H9 (cell line): ENCODE data around the gene DGCR8. TPM values are rescaled to one million over a fixed set of nuclear protein-coding genes. Genes with fewer than 3 reads are reported as not detected.

Experiments
- DNase-seq: peaks from one replicate; pipeline ENCODE4 v3.0.0-alpha.2; 2017
- H2AFZ ChIP-seq: one replicate; pipeline ENCODE4 v1.6.1; 2013; ENCODE audit warnings: mild to moderate bottlenecking, low read length, control low read depth, moderate library complexity
- H2AK5ac ChIP-seq: 2 replicates; pipeline ENCODE4 v1.6.1; 2013; ENCODE audit warnings: low read length, control low read depth, mixed read lengths; ENCODE audit not compliant: insufficient read length
- H2BK120ac ChIP-seq: one replicate; pipeline ENCODE4 v1.6.1; 2013; ENCODE audit warnings: low read depth, mild to moderate bottlenecking, low read length, control low read depth, inconsistent platforms; ENCODE audit not compliant: poor library complexity, severe bottlenecking
- H2BK12ac ChIP-seq: 2 replicates; pipeline ENCODE4 v1.6.1; 2013; ENCODE audit warnings: low read length, control low read depth, mixed read lengths, low read depth; ENCODE audit not compliant: insufficient read length
- H2BK15ac ChIP-seq: 2 replicates; pipeline ENCODE4 v1.6.1; 2013; ENCODE audit warnings: low read depth, low read length, control low read depth
- H2BK20ac ChIP-seq: one replicate; pipeline ENCODE4 v1.6.1; 2013; ENCODE audit warnings: low read depth, mild to moderate bottlenecking, low read length, control low read depth, inconsistent platforms; ENCODE audit not compliant: poor library complexity, severe bottlenecking
- H2BK5ac ChIP-seq: 2 replicates; pipeline ENCODE4 v1.6.1; 2013; ENCODE audit warnings: low read length, control low read depth, mixed read lengths; ENCODE audit not compliant: insufficient read length
- H3K14ac ChIP-seq: 2 replicates; pipeline ENCODE4 v1.6.1; 2013; ENCODE audit warnings: low read length, control low read depth; ENCODE audit not compliant: insufficient read depth
- H3K18ac ChIP-seq: 2 replicates; pipeline ENCODE4 v1.6.1; 2013; ENCODE audit warnings: low read depth, mild to moderate bottlenecking, mixed read lengths, low read length, control low read depth; ENCODE audit not compliant: insufficient read length
- H3K23ac ChIP-seq: 2 replicates; pipeline ENCODE4 v1.6.1; 2013; ENCODE audit warnings: low read length, control low read depth, mixed read lengths, low read depth; ENCODE audit not compliant: insufficient read length
- H3K23me2 ChIP-seq: 2 replicates; pipeline ENCODE4 v1.6.1; 2013; ENCODE audit warnings: low read depth, mild to moderate bottlenecking, mixed read lengths, low read length, control low read depth; ENCODE audit not compliant: insufficient read length, poor library complexity, severe bottlenecking
- H3K27ac ChIP-seq: 2 replicates; pipeline ENCODE4 v1.5.1; 2013; ENCODE audit warnings: low read length, control low read depth, mixed read lengths, low read depth; ENCODE audit not compliant: insufficient read length
- H3K27me3 ChIP-seq: 2 replicates; pipeline ENCODE4 v1.6.1; 2013; ENCODE audit warnings: low read length, control low read depth, inconsistent platforms; ENCODE audit not compliant: insufficient read depth
- H3K4ac ChIP-seq: 2 replicates; pipeline ENCODE4 v1.6.1; 2013; ENCODE audit warnings: low read depth, mild to moderate bottlenecking, control low read depth, inconsistent platforms, low read length, moderate library complexity
- H3K4me1 ChIP-seq: 2 replicates; pipeline ENCODE4 v1.6.1; 2013; ENCODE audit warnings: low read length, control low read depth, inconsistent platforms; ENCODE audit not compliant: insufficient read depth
- H3K4me2 ChIP-seq: 2 replicates; pipeline ENCODE4 v1.6.1; 2013; ENCODE audit warnings: low read length, control low read depth, mixed read lengths; ENCODE audit not compliant: insufficient read length, insufficient read depth
- H3K56ac ChIP-seq: 2 replicates; pipeline ENCODE4 v1.6.1; 2013; ENCODE audit warnings: low read depth, mild to moderate bottlenecking, mixed read lengths, low read length, control low read depth; ENCODE audit not compliant: insufficient read length
- H3K79me1 ChIP-seq: 2 replicates; pipeline ENCODE4 v1.6.1; 2013; ENCODE audit warnings: low read depth, mild to moderate bottlenecking, moderate library complexity, low read length, control low read depth, inconsistent platforms; ENCODE audit not compliant: insufficient read depth, poor library complexity, severe bottlenecking
- H3K79me2 ChIP-seq: 2 replicates; pipeline ENCODE4 v1.6.1; 2013; ENCODE audit warnings: low read length, control low read depth, inconsistent platforms; ENCODE audit not compliant: insufficient read depth
- H3K9ac ChIP-seq: 2 replicates; pipeline ENCODE4 v1.6.1; 2013; ENCODE audit warnings: low read length, control low read depth, mixed read lengths; ENCODE audit not compliant: insufficient read length; ENCODE audit errors: extremely low read depth
- H3K9me3 ChIP-seq: one replicate; pipeline ENCODE4 v1.6.1; 2013; ENCODE audit warnings: low read depth, low read length, inconsistent platforms; ENCODE audit not compliant: control insufficient read depth
- H3T11ph ChIP-seq: one replicate; pipeline ENCODE4 v1.6.1; 2013; ENCODE audit warnings: mild to moderate bottlenecking, low read length, control low read depth, inconsistent platforms
- H4K20me1 ChIP-seq: one replicate; pipeline ENCODE4 v1.6.1; 2013; ENCODE audit not compliant: control insufficient read depth, insufficient read length, insufficient read depth
- H4K5ac ChIP-seq: 2 replicates; pipeline ENCODE4 v1.6.1; 2013; ENCODE audit warnings: low read depth, mild to moderate bottlenecking, mixed read lengths, low read length, control low read depth; ENCODE audit not compliant: insufficient read length
- H4K8ac ChIP-seq: replicated peaks from 2 replicates; pipeline ENCODE4 v1.6.1; 2013; ENCODE audit warnings: low read length, control low read depth, mixed read lengths, low read depth; ENCODE audit not compliant: insufficient read length
- H4K91ac ChIP-seq: 2 replicates; pipeline ENCODE4 v1.6.1; 2013; ENCODE audit warnings: low read depth, mild to moderate bottlenecking, moderate library complexity, mixed read lengths, low read length, control low read depth; ENCODE audit not compliant: insufficient read length
- H3K27ac Mint-ChIP-seq, 3 experiments: 2 replicates in 2 of 3; 3 replicates in 1 of 3; pipeline ENCODE4 v1.8.0; 2020 to 2021; ENCODE audit warnings: mixed read lengths in 3 of 3, mild to moderate bottlenecking in 1 of 3, moderate library complexity in 1 of 3
- H3K27me3 Mint-ChIP-seq: 2 replicates; pipeline ENCODE4 v1.8.0; 2021; ENCODE audit warnings: low read depth, mild to moderate bottlenecking, moderate library complexity, mixed read lengths
- H3K36me3 Mint-ChIP-seq, 3 experiments: 2 replicates in 2 of 3; 3 replicates in 1 of 3; pipeline ENCODE4 v1.8.0; 2020 to 2021; ENCODE audit warnings: low read depth in 3 of 3, mixed read lengths in 3 of 3; ENCODE audit not compliant: insufficient read depth in 1 of 3
- H3K4me1 Mint-ChIP-seq, 2 experiments: 2 replicates each; pipeline ENCODE4 v1.8.0; 2020; ENCODE audit warnings: mixed read lengths in 2 of 2
- H3K4me3 Mint-ChIP-seq, 2 experiments: 2 replicates in 1 of 2; 3 replicates in 1 of 2; pipeline ENCODE4 v1.8.0; 2020 to 2021; ENCODE audit warnings: mild to moderate bottlenecking in 2 of 2, mixed read lengths in 2 of 2, moderate library complexity in 1 of 2
- H3K9me3 Mint-ChIP-seq, 2 experiments: 2 replicates in 1 of 2; 3 replicates in 1 of 2; pipeline ENCODE4 v1.8.0; 2020; ENCODE audit warnings: mild to moderate bottlenecking in 2 of 2, mixed read lengths in 2 of 2, moderate library complexity in 1 of 2
- CTCF ChIP-seq: fragments of 200-600 bp; sonication (generic); conservative IDR thresholded peaks from 3 replicates; pipeline ENCODE4 v1.8.0; 2021; ENCODE audit warnings: antibody characterized with exemption, mild to moderate bottlenecking
- WGBS: extraction: QIAGEN DNeasy Blood & Tissue Kit; methylation state at CpG from one replicate; pipeline ENCODE4 v1.1.7; 2013; ENCODE audit warnings: missing lambda C conversion rate, low lambda C conversion rate, mixed read lengths; ENCODE audit not compliant: insufficient read length; ENCODE audit errors: extremely low coverage; 5-methylcytosine and 5-hydroxymethylcytosine counted together
- total RNA-seq: library from RNA; stranded (reverse); gene quantifications from 2 replicates; pipeline ENCODE4 v1.2.1, GENCODE V29; 2021

The DGCR8 gene
- total RNA-seq, 1 experiment from 2014 or later: 74.5 TPM

- Mint-ChIP-seq H3K36me3 (peaks cover 16 to 34% (median 17%) of the 10 kb centered on the region in 3 experiments), H3K9me3 (peaks cover 5 to 14% of the 10 kb centered on the region in 2 experiments; a peak in 3 of 5 replicates), H3K27me3 (no peaks in the 10 kb centered on the region), H3K4me1 (no peaks in the 10 kb centered on the region), H3K27ac (no peak overlapping the region; a peak in 1 of 7 replicates), H3K4me3 (no peak overlapping the region)
- no peak overlapping the region for H3K14ac ChIP-seq
- no peak overlapping the region for H3K18ac ChIP-seq
- H2BK12ac ChIP-seq: no peak overlapping the region
- H2BK120ac ChIP-seq: no peak overlapping the region
- no peak overlapping the region for H3K4me2 ChIP-seq
- H4K5ac ChIP-seq: no peak overlapping the region
- TF ChIP-seq CTCF: no peak
- no peak overlapping the region for H4K8ac ChIP-seq
- H4K20me1 ChIP-seq: no peaks in the 10 kb centered on the region
- no peaks in the 10 kb centered on the region for H3K79me2 ChIP-seq
- no peak overlapping the region for H2BK15ac ChIP-seq
- H3K27ac ChIP-seq: no peak overlapping the region
- H2AK5ac ChIP-seq: no peak overlapping the region
- H2BK20ac ChIP-seq: no peak overlapping the region
- H3T11ph ChIP-seq: no peak overlapping the region
- H3K9me3 ChIP-seq: no peaks in the 10 kb centered on the region
- no peak overlapping the region for H4K91ac ChIP-seq
- no peaks in the 10 kb centered on the region for H3K27me3 ChIP-seq
- H3K56ac ChIP-seq: no peak overlapping the region
- H2AFZ ChIP-seq: no peak overlapping the region
- no CpG with 5 or more reads among the region's 4 CpGs for WGBS
- no peak overlapping the region for H3K4ac ChIP-seq
- H3K4me1 ChIP-seq: no peaks in the 10 kb centered on the region
- H2BK5ac ChIP-seq: no peak overlapping the region
- H3K79me1 ChIP-seq: no peaks in the 10 kb centered on the region
- no peak for DNase-seq
- H3K23me2 ChIP-seq: no peaks in the 10 kb centered on the region
- no peak overlapping the region for H3K9ac ChIP-seq
- no peak overlapping the region for H3K23ac ChIP-seq
Observed at GRCh38 chr22:20046730-20047129, 33.3 kb upstream of the DGCR8 start.
